NCI-H2081 treated with DMSO at 0.1 percent for 48 hours (cell line): ENCODE results near the gene HECTD1.

ENCODE experiments used
- DNase-seq: peaks from one replicate; lab custom pipeline; 2025; lab: John Stamatoyannopoulos, UW

The HECTD1 gene

DNA sequence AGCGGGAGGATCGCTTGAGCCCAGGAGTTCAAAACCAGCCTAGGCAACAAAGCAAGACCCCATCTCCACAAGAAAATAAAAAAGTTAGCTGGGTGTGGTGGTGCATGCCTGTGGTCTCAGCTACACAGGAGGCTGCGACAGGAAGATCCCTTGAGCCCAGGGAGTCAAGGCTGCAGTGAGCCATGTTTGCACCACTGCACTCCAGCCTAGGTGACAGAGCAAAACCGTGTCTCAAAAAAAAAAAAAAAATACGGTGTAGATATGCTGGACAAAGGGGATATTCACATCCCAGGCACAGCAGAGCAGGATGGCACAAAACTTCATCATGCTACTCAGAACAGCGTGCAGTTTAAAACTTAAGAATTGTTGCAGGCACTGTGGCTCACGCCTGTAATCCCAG, 156.6 kb downstream of the HECTD1 start:
- no peak for DNase-seq
